K562 (cell line): Measurements from ENCODE around the gene MRPL40. TPM values are rescaled to one million over a fixed set of nuclear protein-coding genes. Genes with fewer than 3 reads are reported as not detected.

Source experiments
- CCAR2 ChIP-seq: fragments of 200-400 bp; formaldehyde crosslinking; IDR thresholded peaks from 2 replicates; pipeline ENCODE4 v1.6.1; 2017; ENCODE audit warnings: mild to moderate bottlenecking, low read depth, low read length
- ELF4 ChIP-seq: fragments of 450-650 bp; formaldehyde crosslinking; IDR thresholded peaks from 2 replicates; pipeline ENCODE4 v1.4.0; 2022; ENCODE audit warnings: missing genetic modification characterization
- GABPB2 ChIP-seq: fragments of 250-450 bp; sonication (Bioruptor Pico); conservative IDR thresholded peaks from 2 replicates; pipeline ENCODE4 v1.5.1; 2021; ENCODE audit warnings: mild to moderate bottlenecking
- POLR2G ChIP-seq: fragments of 200-400 bp; formaldehyde crosslinking; IDR thresholded peaks from 2 replicates; pipeline ENCODE4 v1.6.1; 2017; ENCODE audit warnings: low read depth, mild to moderate bottlenecking, antibody characterized with exemption, low read length, moderate library complexity
- TEAD1 ChIP-seq, 2 experiments: fragments of 450-650 bp in 1 of 2; sonication (generic) in 1 of 2; formaldehyde crosslinking; IDR thresholded peaks; 2 replicates each; pipeline versions ENCODE4 v1.4.0 to v1.8.0; 2020 to 2022; ENCODE audit warnings: mild to moderate bottlenecking in 2 of 2, missing genetic modification reagents in 1 of 2
- polyA plus RNA-seq, 8 experiments: library from polyadenylated mRNA; depleted of rRNA in 4 of 8; stranded (reverse) in 5 of 8; unstranded in 3 of 8; fragments of >200 nt; fragmentation: Nextera tagmentation in 2 of 8; fragmentation: Illumina TruSeq in 1 of 8; extraction: Ambion mirVana in 2 of 8; extraction: Trizol in 1 of 8; gene quantifications; 2 replicates each; pipeline versions ENCODE4 v1.2.1 to v1.2.3, GENCODE V29; 2011 to 2014; ENCODE audit warnings: inconsistent platforms in 1 of 8, missing spikeins in 1 of 8
- total RNA-seq, 7 experiments: library from RNA; depleted of rRNA in 6 of 7; stranded (reverse); fragments of >200 nt in 6 of 7; fragmentation: Illumina TruSeq in 2 of 7; extraction: Trizol in 2 of 7; gene quantifications; 2 replicates each; pipeline versions ENCODE4 v1.2.1 to v1.2.3, GENCODE V29; 2011 to 2021; ENCODE audit warnings: low replicate concordance in 1 of 7
- TF ChIP-seq, protein P1 (sequence below): fragments of 200-600 bp; sonication (generic); IDR thresholded peaks from one replicate; pipeline ENCODE4 v1.6.1; 2012; ENCODE audit warnings: mild to moderate bottlenecking, low read depth, low read length, inconsistent platforms

Gene MRPL40
- total and polyA plus RNA-seq, 9 of the 15 experiments (the other 6 are each of a cell fraction or from before 2014, with no cell fraction given), result 132 to 652 (median 208) TPM

DNA sequence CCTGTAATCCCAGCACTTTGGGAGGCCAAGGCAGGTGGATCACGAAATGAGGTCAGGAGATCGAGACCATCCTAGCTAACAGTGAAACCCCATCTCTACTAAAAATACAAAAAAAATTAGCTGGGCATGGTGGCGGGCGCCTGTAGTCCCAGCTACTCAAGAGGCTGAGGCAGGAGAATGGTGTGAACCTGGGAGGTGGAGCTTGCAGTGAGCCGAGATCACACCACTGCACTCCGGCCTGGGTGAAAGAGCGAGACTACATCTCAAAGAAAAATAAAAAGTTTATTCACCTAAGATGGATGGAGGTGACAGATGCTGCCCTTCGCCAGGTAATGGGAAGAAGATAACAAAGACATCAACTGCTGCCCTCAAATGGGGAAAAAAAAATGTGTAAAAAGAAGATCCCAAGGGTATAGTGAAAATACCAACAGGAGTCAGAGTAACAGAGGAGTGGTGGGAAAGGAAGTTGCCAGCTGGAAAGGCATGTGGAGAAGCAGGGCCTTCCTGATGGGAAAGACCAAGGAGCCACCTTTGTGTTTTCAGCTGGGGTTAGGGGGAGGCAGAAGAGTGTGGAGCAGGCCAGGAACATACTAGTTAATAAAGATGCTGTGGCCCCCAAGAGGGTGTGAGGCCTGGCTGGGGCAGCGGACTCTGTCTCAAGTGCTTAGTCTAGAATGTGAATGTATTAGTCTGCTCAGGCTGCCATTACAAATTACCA is 4.3 kb downstream of the MRPL40 start (continued):
- TF ChIP-seq, protein P1, sequence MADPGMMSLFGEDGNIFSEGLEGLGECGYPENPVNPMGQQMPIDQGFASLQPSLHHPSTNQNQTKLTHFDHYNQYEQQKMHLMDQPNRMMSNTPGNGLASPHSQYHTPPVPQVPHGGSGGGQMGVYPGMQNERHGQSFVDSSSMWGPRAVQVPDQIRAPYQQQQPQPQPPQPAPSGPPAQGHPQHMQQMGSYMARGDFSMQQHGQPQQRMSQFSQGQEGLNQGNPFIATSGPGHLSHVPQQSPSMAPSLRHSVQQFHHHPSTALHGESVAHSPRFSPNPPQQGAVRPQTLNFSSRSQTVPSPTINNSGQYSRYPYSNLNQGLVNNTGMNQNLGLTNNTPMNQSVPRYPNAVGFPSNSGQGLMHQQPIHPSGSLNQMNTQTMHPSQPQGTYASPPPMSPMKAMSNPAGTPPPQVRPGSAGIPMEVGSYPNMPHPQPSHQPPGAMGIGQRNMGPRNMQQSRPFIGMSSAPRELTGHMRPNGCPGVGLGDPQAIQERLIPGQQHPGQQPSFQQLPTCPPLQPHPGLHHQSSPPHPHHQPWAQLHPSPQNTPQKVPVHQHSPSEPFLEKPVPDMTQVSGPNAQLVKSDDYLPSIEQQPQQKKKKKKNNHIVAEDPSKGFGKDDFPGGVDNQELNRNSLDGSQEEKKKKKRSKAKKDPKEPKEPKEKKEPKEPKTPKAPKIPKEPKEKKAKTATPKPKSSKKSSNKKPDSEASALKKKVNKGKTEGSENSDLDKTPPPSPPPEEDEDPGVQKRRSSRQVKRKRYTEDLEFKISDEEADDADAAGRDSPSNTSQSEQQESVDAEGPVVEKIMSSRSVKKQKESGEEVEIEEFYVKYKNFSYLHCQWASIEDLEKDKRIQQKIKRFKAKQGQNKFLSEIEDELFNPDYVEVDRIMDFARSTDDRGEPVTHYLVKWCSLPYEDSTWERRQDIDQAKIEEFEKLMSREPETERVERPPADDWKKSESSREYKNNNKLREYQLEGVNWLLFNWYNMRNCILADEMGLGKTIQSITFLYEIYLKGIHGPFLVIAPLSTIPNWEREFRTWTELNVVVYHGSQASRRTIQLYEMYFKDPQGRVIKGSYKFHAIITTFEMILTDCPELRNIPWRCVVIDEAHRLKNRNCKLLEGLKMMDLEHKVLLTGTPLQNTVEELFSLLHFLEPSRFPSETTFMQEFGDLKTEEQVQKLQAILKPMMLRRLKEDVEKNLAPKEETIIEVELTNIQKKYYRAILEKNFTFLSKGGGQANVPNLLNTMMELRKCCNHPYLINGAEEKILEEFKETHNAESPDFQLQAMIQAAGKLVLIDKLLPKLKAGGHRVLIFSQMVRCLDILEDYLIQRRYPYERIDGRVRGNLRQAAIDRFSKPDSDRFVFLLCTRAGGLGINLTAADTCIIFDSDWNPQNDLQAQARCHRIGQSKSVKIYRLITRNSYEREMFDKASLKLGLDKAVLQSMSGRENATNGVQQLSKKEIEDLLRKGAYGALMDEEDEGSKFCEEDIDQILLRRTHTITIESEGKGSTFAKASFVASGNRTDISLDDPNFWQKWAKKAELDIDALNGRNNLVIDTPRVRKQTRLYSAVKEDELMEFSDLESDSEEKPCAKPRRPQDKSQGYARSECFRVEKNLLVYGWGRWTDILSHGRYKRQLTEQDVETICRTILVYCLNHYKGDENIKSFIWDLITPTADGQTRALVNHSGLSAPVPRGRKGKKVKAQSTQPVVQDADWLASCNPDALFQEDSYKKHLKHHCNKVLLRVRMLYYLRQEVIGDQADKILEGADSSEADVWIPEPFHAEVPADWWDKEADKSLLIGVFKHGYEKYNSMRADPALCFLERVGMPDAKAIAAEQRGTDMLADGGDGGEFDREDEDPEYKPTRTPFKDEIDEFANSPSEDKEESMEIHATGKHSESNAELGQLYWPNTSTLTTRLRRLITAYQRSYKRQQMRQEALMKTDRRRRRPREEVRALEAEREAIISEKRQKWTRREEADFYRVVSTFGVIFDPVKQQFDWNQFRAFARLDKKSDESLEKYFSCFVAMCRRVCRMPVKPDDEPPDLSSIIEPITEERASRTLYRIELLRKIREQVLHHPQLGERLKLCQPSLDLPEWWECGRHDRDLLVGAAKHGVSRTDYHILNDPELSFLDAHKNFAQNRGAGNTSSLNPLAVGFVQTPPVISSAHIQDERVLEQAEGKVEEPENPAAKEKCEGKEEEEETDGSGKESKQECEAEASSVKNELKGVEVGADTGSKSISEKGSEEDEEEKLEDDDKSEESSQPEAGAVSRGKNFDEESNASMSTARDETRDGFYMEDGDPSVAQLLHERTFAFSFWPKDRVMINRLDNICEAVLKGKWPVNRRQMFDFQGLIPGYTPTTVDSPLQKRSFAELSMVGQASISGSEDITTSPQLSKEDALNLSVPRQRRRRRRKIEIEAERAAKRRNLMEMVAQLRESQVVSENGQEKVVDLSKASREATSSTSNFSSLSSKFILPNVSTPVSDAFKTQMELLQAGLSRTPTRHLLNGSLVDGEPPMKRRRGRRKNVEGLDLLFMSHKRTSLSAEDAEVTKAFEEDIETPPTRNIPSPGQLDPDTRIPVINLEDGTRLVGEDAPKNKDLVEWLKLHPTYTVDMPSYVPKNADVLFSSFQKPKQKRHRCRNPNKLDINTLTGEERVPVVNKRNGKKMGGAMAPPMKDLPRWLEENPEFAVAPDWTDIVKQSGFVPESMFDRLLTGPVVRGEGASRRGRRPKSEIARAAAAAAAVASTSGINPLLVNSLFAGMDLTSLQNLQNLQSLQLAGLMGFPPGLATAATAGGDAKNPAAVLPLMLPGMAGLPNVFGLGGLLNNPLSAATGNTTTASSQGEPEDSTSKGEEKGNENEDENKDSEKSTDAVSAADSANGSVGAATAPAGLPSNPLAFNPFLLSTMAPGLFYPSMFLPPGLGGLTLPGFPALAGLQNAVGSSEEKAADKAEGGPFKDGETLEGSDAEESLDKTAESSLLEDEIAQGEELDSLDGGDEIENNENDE, result peak; percentile 52
- TF ChIP-seq CCAR2, result 0 out of 2 replicates have a peak, but pooled peaks have one; percentile 3
- 0 out of 2 replicates have a peak, but pooled peaks have one; percentile 21 for TF ChIP-seq GABPB2 (CRISPR knock-in tag)
- 0 out of 2 replicates have a peak, but pooled peaks have one; percentile 13 for TF ChIP-seq POLR2G
- 0 out of 2 replicates have a peak, but pooled peaks have one; percentile 9 for TF ChIP-seq ELF4 (CRISPR knock-in tag)
- 0 out of 4 replicates have a peak, but pooled peaks of 1 of the 2 experiments have one; percentile 25 for TF ChIP-seq TEAD1 (CRISPR knock-in tag; IDR thresholded peaks at IDR 0.05)
